Measurements from ENCODE around the gene TMEM181.
"Not testable (repeated sequence)": the region's sequence is repeated elsewhere in the genome, so short reads cannot be mapped to it uniquely, and the experiment has no call there.

The TMEM181 gene

GRCh38 chr6:158654498-158654897 lies 94.6 kb downstream of the TMEM181 start:
- Histone ChIP-seq H3K27ac (peak overlapping the region; percentile 55), H3K36me3 (replicated peaks) (no peaks in the 10 kb centered on the region), H3K27me3 (replicated peaks) (no peaks in the 10 kb centered on the region), H3K4me3 (ENCODE audit: low read depth, low read length) (no peak overlapping the region)
- peak; percentile 71 for DNase-seq
- no peak for TF ChIP-seq CTCF (IDR thresholded peaks at IDR 0.05; ENCODE audit: low read depth, low read length, missing control alignments)
- in situ Hi-C loops (cut with HindIII; ENCODE audit: low pct_ligation_motif_present, low sequenced_read_pairs), result no loop called here

DNA sequence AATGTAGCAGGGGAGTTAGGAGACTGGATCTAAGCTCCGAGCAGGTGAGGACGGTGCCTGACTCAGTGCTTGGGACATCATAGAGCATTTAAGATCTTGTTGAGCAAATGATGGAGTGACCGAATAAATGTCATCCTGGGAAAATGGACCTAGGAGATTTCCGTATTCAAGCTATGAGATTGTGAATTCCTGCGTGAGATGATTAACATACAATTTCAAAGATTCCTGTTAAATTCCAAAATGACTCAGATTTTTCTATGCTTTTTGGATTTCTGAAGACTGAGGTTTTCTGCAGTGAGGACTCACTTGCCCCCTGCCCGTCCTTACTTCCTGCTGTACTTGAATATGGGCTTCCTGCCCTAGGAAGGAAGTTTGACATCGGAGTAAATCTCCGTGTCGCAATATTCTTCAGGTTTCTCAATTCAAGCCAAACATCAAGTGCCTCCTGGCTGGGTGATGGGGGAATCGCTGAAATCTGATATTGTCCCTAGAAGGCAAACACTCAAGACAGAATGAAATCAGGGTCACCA lies 95.1 kb downstream of the TMEM181 start:
- in situ Hi-C loops (cut with HindIII; ENCODE audit: low pct_ligation_motif_present, low sequenced_read_pairs), result no loop called here
- H3K27me3 ChIP-seq (replicated peaks), result no peaks in the 10 kb centered on the region
- H3K4me3 ChIP-seq (ENCODE audit: low read depth, low read length), result no peak overlapping the region
- DNase-seq, result no peak
- H3K36me3 ChIP-seq (replicated peaks), result no peaks in the 10 kb centered on the region
- TF ChIP-seq CTCF (IDR thresholded peaks at IDR 0.05; ENCODE audit: low read depth, low read length, missing control alignments), result no peak
- peak overlapping the region; percentile 55 for H3K27ac ChIP-seq

DNA sequence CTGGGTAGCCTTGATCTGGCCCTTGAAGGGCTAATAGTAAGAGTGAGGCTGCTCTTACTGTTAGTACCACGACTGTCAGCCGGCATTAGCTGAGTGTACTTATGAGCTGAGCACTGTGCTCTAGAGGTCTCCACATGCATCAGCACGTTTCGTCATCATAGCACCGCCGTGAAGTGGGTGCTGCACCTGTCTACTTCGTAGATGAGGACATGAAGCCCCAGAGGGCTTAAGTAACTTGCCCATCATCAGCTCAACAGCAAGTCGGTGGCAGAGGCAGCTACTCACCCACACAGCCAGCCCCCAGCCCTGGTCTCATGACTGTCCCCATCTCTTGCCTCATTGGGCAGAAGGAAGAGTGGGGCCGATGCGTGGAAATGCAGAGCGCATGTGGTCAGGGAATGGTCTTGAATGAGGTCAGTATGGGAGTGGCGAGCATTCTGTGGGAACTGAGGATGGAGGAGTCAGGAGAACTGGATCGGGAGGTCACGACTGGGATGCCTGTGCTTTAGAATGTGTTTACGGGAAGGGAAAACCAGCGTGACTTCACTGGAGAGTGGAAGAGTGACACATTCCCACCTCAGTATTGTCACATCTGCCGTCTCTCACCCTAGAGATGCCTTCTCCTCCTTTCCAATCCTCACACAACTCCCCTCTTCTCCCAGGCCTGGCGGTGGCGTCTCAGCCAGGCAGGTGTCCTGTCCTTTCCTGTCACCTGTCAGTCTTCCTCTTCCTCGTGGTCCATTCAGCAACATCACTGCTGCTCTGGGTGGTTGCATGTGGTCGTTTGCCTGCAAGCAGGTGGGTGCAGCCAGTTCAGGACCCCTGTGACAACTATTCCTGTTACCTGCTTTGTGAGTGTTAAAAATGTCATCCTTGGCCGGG lies 95.9 kb downstream of the TMEM181 start:
- no peaks in the 10 kb centered on the region for H3K27me3 ChIP-seq (replicated peaks)

GRCh38 chr6:158656986-158657385 lies 97.1 kb downstream of the TMEM181 start:
- H3K36me3 ChIP-seq (replicated peaks); in situ Hi-C loops (cut with HindIII; ENCODE audit: low pct_ligation_motif_present, low sequenced_read_pairs); H3K4me3 ChIP-seq (ENCODE audit: low read depth, low read length); DNase-seq; H3K27me3 ChIP-seq (replicated peaks); H3K27ac ChIP-seq: not testable (repeated sequence)

More for the DNA sequence above, 95.9 kb downstream of the TMEM181 start:
- no peak for TF ChIP-seq CTCF (IDR thresholded peaks at IDR 0.05; ENCODE audit: low read depth, low read length, missing control alignments)
- Histone ChIP-seq H3K4me3 (ENCODE audit: low read depth, low read length) (no peak overlapping the region), H3K36me3 (replicated peaks) (no peaks in the 10 kb centered on the region), H3K27ac (no peak overlapping the region)
- no peak for DNase-seq
- in situ Hi-C loops (cut with HindIII; ENCODE audit: low pct_ligation_motif_present, low sequenced_read_pairs), result no loop called here

DNA sequence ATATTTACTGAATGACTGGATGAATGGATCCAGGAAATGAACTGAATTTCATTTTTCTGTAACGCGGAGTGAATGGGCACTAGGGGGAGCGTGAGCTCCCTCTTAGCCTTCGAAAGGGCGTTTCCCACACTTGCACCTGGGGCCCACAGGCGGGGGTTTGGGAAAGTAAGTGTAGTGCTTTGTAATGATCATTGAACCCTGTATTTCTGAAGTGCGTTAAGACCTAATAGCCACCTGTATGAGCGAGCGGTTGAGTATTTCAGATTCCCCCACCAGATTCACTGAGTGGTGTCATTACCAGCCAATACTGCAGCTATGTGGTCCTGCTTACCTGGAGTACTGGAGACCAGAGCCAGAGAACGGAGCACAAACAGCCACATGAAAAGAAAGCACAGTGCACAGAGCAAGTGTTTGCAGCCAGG lies 100.5 kb downstream of the TMEM181 start:
- Histone ChIP-seq H3K36me3 (replicated peaks) (no peaks in the 10 kb centered on the region), H3K4me3 (ENCODE audit: low read depth, low read length) (no peak overlapping the region), H3K27me3 (replicated peaks) (no peaks in the 10 kb centered on the region), H3K27ac (no peak overlapping the region)
- in situ Hi-C loops (cut with HindIII; ENCODE audit: low pct_ligation_motif_present, low sequenced_read_pairs), result no loop called here
- TF ChIP-seq CTCF (IDR thresholded peaks at IDR 0.05; ENCODE audit: low read depth, low read length, missing control alignments), result peak; percentile 81
- DNase-seq, result no peak

DNA sequence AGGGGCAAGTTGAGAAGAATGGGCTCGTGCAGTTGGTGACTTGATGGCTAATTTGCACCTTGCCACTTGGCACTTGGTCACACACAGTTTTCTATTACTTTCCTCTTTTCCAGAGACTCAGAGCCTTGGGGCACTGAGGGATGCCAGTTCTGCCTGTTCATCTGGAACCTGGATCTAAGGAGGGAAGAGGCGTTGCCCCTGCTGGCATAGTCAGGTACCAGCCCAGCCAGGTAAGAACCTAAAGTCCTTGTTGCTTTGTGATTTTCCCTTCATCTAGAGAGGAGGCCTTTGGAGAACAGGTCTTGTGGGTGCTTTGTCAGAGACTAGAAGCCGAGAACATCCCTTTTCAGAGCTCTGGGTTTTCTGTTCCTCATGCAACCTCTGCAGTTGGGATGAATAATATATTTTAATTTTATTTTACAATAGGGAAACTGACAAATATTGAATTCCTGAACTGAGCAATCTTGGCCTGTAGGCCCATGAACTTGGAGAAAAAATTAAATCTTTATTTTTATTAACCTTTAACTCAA lies 101.3 kb downstream of the TMEM181 start:
- no peak overlapping the region for H3K27ac ChIP-seq
- in situ Hi-C loops (cut with HindIII; ENCODE audit: low pct_ligation_motif_present, low sequenced_read_pairs), result no loop called here
- no peak overlapping the region for H3K4me3 ChIP-seq (ENCODE audit: low read depth, low read length)
- no peak for TF ChIP-seq CTCF (IDR thresholded peaks at IDR 0.05; ENCODE audit: low read depth, low read length, missing control alignments)
- no peaks in the 10 kb centered on the region for H3K36me3 ChIP-seq (replicated peaks)
- H3K27me3 ChIP-seq (replicated peaks), result no peaks in the 10 kb centered on the region
- no peak for DNase-seq

All from brain microvascular endothelial cell (primary cell).